Bone marrow (tissue), 2 donors: ENCODE measurements around the gene BEST4.
"Not testable (repeated sequence)": the region's sequence is repeated elsewhere in the genome, so short reads cannot be mapped to it uniquely, and the experiment has no call there.

Experiments used
- DNase-seq, 2 donors: peaks; one replicate each; lab custom pipeline; 2025; lab: John Stamatoyannopoulos, UW

The BEST4 gene

GRCh38 chr1:44802306-44803061 lies 14.5 kb upstream of the BEST4 start:
- no peak for DNase-seq

DNA sequence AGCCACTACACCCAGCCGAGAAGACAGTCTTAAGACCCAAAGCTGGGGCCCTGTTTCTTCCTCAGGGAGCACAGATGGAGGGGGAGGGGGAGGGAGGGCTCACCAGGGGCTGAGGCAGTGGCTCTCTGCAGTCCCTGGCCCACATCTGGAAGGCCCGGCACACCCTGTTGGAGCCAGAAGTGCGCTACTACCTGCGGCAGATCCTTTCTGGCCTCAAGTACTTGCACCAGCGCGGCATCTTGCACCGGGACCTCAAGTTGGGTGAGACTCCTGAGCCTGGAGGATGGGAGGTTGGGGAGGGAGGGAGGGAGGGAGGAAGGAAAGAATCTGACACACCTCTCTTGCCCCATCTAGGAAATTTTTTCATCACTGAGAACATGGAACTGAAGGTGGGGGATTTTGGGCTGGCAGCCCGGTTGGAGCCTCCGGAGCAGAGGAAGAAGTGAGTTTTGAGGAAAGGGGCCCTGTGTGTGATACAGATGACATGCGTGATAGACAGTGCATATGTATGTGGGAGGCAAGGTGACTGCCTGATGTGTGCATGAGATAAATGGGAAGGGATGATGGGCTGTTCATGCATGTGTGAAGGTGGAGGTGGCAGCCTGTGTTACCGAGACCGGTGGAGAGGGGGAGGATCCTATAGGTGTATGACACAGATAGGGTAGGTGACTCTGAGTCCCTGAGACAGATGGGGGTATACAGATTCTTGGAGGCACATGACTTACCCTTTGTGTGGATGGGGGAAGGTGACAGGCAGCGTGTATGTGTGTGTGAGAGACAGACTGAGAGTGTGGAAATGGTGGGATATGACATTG lies 13.7 kb upstream of the BEST4 start:
- no peak for DNase-seq

- peak; percentile 94 to 96 for DNase-seq
These were observed 12.0 kb upstream of the BEST4 start, which contains the start of gene PLK3 for GRCh38 chr1:44799770-44800584. PLK3 (plus strand) TSS chr1:44800377; CDS start chr1:44800464, 87 bp downstream.

DNA sequence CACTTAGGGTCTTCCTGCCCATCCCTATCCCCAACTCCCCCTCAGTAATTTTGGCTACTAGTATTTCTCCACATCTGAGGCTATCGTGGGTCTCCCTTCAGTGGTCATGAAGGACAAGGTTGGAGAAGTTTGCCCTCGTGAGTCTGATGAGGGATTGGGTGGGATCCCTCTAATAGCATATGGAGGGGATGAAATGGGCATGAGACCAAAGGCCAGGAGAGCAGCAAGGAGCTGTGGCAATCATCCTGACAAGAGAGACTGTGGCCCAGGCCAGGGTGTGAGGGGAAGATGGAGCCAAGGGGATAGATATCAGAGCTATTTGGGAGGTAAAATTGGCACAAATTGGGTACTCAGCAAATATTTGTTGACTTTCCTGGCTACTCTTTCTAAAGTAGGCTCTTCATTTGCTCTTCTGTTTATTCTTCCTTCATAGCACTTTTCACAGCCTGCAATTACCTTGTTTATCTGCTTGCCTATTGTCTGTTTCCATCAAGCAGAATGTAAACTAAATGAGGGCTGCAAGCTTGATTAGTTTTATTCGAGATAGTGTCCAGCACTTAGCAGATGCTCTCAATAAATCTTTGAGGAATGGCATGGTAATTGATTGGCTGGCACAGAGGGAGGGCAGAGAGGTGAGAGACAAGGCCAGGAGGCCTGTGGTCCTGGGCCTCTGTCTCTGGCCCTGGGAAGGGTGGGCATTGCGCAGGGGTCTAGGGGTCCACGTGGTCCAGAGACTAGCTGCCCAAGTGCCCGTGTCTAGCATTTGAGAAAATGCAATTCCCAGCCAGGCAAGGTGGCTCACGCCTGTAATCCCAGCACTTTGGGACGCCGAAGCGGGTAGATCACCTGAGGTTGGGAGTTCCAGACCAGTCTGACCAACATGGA lies 10.8 kb upstream of the BEST4 start:
- DNase-seq = no peak

GRCh38 chr1:44797886-44798285 lies 9.9 kb upstream of the BEST4 start:
- DNase-seq = not testable (repeated sequence)

GRCh38 chr1:44792736-44793502 lies 4.9 kb upstream of the BEST4 start:
- no peak for DNase-seq

GRCh38 chr1:44790968-44791801 lies 3.2 kb upstream of the BEST4 start:
- DNase-seq = no peak

- DNase-seq = no peak
These were observed 464 bp downstream of the BEST4 start for GRCh38 chr1:44787506-44787905.

DNA sequence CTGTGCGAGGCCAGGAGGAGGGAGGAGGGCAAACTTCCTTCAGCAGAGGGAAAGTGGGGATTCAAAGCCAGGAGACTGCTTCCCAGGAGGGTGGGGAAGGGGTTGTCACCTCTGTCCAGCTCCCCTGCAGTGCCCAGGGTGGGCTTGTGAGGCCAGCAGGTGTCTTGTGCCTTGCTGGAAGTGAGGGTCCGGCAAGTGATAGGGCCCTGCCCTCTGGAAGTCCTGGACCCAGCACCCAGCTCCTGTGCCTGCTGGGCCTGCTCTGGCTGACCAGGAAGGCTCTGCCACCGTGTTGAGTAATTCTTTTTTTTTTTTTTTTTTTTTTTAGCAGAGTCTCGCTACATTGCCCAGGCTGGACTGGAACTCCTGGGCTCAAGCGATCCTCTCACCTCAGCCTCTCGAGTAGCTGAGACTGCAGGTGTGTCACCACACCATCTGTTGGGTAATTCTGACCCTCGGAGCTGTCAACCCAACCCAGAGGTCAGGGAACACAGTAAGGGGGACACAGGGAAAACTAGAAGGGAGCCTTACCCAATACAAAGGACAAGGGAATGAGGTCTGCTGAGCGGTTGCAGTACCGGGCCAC lies 1.0 kb downstream of the BEST4 start:
- no peak for DNase-seq

DNA sequence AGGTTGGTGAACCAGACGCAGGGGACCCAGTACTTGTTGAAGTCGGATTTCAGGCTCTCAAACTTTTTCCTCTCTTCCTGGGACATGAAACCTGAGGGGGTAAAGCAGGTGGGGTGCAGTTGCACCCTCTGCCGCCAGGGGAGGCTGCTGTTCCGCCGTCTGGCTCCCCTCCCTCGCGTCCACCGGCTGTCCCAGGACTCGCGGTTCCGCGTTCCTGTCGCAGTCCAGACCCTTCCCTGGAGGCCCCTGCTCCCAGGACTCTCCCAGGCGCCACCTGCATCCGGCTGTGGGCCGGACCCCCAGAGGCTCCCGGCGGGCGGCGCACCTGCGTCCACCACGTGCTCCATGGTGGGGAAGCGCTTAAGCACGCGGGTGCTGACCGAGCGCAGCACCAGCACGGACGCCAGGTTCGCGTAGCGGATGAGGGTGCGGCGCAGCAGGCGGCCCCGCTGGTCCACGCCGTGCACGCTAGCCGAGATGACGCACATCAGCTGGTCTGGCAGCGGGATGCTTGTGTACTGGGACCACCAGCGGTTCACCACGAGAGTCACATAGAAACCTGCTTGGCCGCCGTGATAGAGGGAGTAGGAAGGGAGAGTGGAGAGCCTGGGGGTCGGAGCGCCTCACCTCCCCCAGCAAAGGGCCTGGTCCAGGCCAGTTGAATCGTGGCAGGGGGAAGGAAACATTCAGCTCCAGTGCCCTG lies 1.7 kb downstream of the BEST4 start:
- DNase-seq = peak; percentile 17 to 38

GRCh38 chr1:44785501-44786137 lies 2.4 kb downstream of the BEST4 start:
- DNase-seq = no peak

DNA sequence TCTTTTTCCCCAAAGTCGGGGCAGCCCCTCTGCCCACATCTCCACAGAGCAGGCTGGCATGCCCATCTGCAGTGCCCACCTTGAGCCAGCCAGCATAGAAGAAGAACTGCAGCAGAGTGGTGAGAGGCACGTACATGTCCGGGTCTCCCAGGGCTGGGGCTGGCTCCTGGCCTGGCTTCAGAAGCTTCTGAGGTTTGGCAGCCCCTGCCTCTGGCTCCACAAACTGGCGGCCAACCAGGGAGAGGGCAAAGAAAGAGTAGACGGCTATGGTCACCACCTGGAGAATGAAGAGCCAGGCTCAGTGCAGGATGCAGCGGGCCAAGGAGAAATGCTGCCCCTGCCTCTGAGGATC lies 3.0 kb downstream of the BEST4 start:
- DNase-seq = no peak

GRCh38 chr1:44784094-44785028 lies 3.6 kb downstream of the BEST4 start:
- peak in 1 of 2 donors; percentile 0 for DNase-seq

- peak in 1 of 2 donors; percentile 0 for DNase-seq
These were observed 4.3 kb downstream of the BEST4 start for GRCh38 chr1:44783697-44784093.

GRCh38 chr1:44780583-44781121 lies 7.3 kb downstream of the BEST4 start:
- DNase-seq = no peak

- DNase-seq = no peak
These were observed 9.0 kb downstream of the BEST4 start for GRCh38 chr1:44778705-44779576.
